H1 (cell line): ENCODE results near the gene COPZ1. TPM values are rescaled to one million over a fixed set of nuclear protein-coding genes. Genes with fewer than 3 reads are reported as not detected.

Experiments used
- CTCF ChIA-PET: fragments of 300-600 bp; sonication (Branson Sonifier 250); formaldehyde crosslinking; loops from one replicate; lab custom pipeline; 2021; ENCODE audit not compliant: partially characterized antibody; lab: Charles Lee
- POLR2A ChIA-PET: fragments of 300-600 bp; sonication (Branson Sonifier 250); formaldehyde crosslinking; loops from one replicate; lab custom pipeline; 2021; ENCODE audit warnings: inconsistent platforms; ENCODE audit not compliant: partially characterized antibody; lab: Charles Lee
- DNase-seq, 2 experiments: peaks; one replicate each; pipeline versions ENCODE4 v3.0.0 to v3.0.0-alpha.2; 2010 to 2022; ENCODE audit warnings: low spot score in 2 of 2, low read depth in 1 of 2, mixed read lengths in 1 of 2
- FAIRE-seq: peaks from 2 replicates; lab custom pipeline; 2011; peaks lifted over from hg19 to GRCh38; lab: Jason Lieb, UNC
- H2AFZ ChIP-seq: 2 replicates; pipeline ENCODE4 v1.8.1; 2012; ENCODE audit warnings: low read length, inconsistent platforms
- H2AK5ac ChIP-seq: 2 replicates; pipeline ENCODE4 v1.6.1; 2013; ENCODE audit warnings: low read depth, low read length
- H2BK120ac ChIP-seq: replicated peaks from 2 replicates; pipeline ENCODE3; 2013; ENCODE audit warnings: low read depth, low read length, inconsistent platforms
- H2BK12ac ChIP-seq: 2 replicates; pipeline ENCODE4 v1.6.1; 2013; ENCODE audit warnings: low read depth, low read length
- H2BK15ac ChIP-seq: 2 replicates; pipeline ENCODE4 v1.6.1; 2013; ENCODE audit warnings: low read length
- H2BK20ac ChIP-seq: 2 replicates; pipeline ENCODE4 v1.6.1; 2013; ENCODE audit warnings: low read length
- H2BK5ac ChIP-seq: 2 replicates; pipeline ENCODE4 v1.6.1; 2013; ENCODE audit warnings: low read depth, low read length
- H3K14ac ChIP-seq: 2 replicates; pipeline ENCODE4 v1.6.1; 2013; ENCODE audit warnings: inconsistent platforms; ENCODE audit not compliant: insufficient read length
- H3K18ac ChIP-seq: 2 replicates; pipeline ENCODE4 v1.6.1; 2013; ENCODE audit warnings: low read length; ENCODE audit errors: extremely low read depth
- H3K23ac ChIP-seq: 2 replicates; pipeline ENCODE4 v1.6.1; 2013; ENCODE audit warnings: inconsistent platforms; ENCODE audit not compliant: insufficient read length
- H3K23me2 ChIP-seq: 2 replicates; pipeline ENCODE4 v1.6.1; 2013; ENCODE audit warnings: low read depth, low read length
- H3K27ac ChIP-seq: 2 replicates; pipeline ENCODE4 v1.6.1; 2011; ENCODE audit warnings: low read depth, low read length, inconsistent platforms
- H3K27me3 ChIP-seq, 4 experiments: replicated peaks in 1 of 4; 1 replicate in 1 of 4; 2 replicates in 3 of 4; pipeline versions ENCODE4 v1.6.1 to v1.8.1; 2011 to 2013; ENCODE audit warnings: low read length in 3 of 4, mild to moderate bottlenecking in 3 of 4, inconsistent platforms in 2 of 4, mixed read lengths in 2 of 4, moderate library complexity in 1 of 4; ENCODE audit not compliant: control insufficient read depth in 3 of 4, insufficient read depth in 3 of 4; ENCODE audit errors: extremely low read depth in 1 of 4
- H3K36me3 ChIP-seq, 4 experiments: 2 replicates each; pipeline versions ENCODE4 v1.6.1 to v1.8.1; 2011 to 2013; ENCODE audit warnings: mild to moderate bottlenecking in 4 of 4, low read length in 3 of 4, moderate library complexity in 2 of 4, control low read depth in 1 of 4, inconsistent platforms in 1 of 4; ENCODE audit not compliant: insufficient read depth in 4 of 4, control insufficient read depth in 2 of 4
- H3K4ac ChIP-seq: replicated peaks from 2 replicates; pipeline ENCODE3; 2013; ENCODE audit warnings: low read length, low read depth, mixed read lengths, inconsistent platforms; ENCODE audit not compliant: insufficient read length
- H3K4me1 ChIP-seq, 4 experiments: replicated peaks in 1 of 4; 1 replicate in 1 of 4; 2 replicates in 3 of 4; pipeline versions ENCODE4 v1.6.1 to v1.8.1; 2011 to 2013; ENCODE audit warnings: low read length in 3 of 4, inconsistent platforms in 2 of 4, mixed read lengths in 1 of 4; ENCODE audit not compliant: insufficient read depth in 4 of 4, control insufficient read depth in 3 of 4
- H3K4me2 ChIP-seq, 2 experiments: 2 replicates each; pipeline versions ENCODE4 v1.6.1 to v1.8.1; 2011 to 2013; ENCODE audit warnings: low read depth in 2 of 2, low read length in 2 of 2, control low read depth in 1 of 2, inconsistent platforms in 1 of 2, mild to moderate bottlenecking in 1 of 2; ENCODE audit not compliant: insufficient read depth in 1 of 2
- H3K4me3 ChIP-seq, 4 experiments: fragments of 200-600, 300-600 bp in 1 of 4; sonication (generic), shearing (Covaris generic), sonication (Bioruptor Twin) in 1 of 4; 2 replicates each; pipeline versions ENCODE4 v1.5.1 to v1.8.1; 2011 to 2016; ENCODE audit warnings: low read length in 4 of 4, low read depth in 3 of 4, control low read depth in 2 of 4, inconsistent platforms in 2 of 4, mild to moderate bottlenecking in 2 of 4, mixed read lengths in 1 of 4, moderate library complexity in 1 of 4; ENCODE audit not compliant: insufficient read depth in 2 of 4; ENCODE audit errors: extremely low read depth in 1 of 4
- H3K56ac ChIP-seq: replicated peaks from 2 replicates; pipeline ENCODE3; 2013; ENCODE audit warnings: low read depth, mild to moderate bottlenecking, mixed read lengths, low read length, inconsistent platforms; ENCODE audit not compliant: insufficient read length
- H3K79me1 ChIP-seq: 2 replicates; pipeline ENCODE4 v1.6.1; 2013; ENCODE audit warnings: low read depth, low read length, control low read depth
- H3K79me2 ChIP-seq, 2 experiments: 2 replicates each; pipeline versions ENCODE4 v1.6.1 to v1.8.1; 2012 to 2013; ENCODE audit warnings: low read length in 2 of 2, mild to moderate bottlenecking in 2 of 2, inconsistent platforms in 1 of 2; ENCODE audit not compliant: insufficient read depth in 2 of 2, control insufficient read depth in 1 of 2
- H3K9ac ChIP-seq, 4 experiments: replicated peaks in 1 of 4; 1 replicate in 1 of 4; 2 replicates in 3 of 4; pipeline versions ENCODE4 v1.6.1 to v1.8.1; 2011 to 2013; ENCODE audit warnings: low read depth in 3 of 4, low read length in 3 of 4, control low read depth in 2 of 4, mild to moderate bottlenecking in 2 of 4, moderate library complexity in 2 of 4, inconsistent platforms in 1 of 4; ENCODE audit errors: extremely low read depth in 1 of 4
- H3K9me3 ChIP-seq, 2 experiments: 2 replicates each; pipeline versions ENCODE4 v1.6.1 to v1.8.1; 2012 to 2013; ENCODE audit warnings: mild to moderate bottlenecking in 2 of 2, moderate library complexity in 2 of 2, control low read depth in 1 of 2, inconsistent platforms in 1 of 2, low read depth in 1 of 2, low read length in 1 of 2, mixed read lengths in 1 of 2; ENCODE audit not compliant: insufficient read depth in 2 of 2
- H4K20me1 ChIP-seq, 2 experiments: replicated peaks in 1 of 2; 2 replicates each; pipeline versions ENCODE3 to v1.8.1; 2011 to 2013; ENCODE audit warnings: inconsistent platforms in 2 of 2, low read length in 2 of 2, mild to moderate bottlenecking in 1 of 2; ENCODE audit not compliant: insufficient read depth in 2 of 2, control insufficient read depth in 1 of 2
- H4K5ac ChIP-seq: 2 replicates; pipeline ENCODE4 v1.6.1; 2013; ENCODE audit warnings: low read length, low read depth, mixed read lengths, inconsistent platforms; ENCODE audit not compliant: insufficient read length
- H4K8ac ChIP-seq: 2 replicates; pipeline ENCODE4 v1.8.0; 2013; ENCODE audit warnings: mild to moderate bottlenecking, moderate library complexity, low read length, inconsistent platforms; ENCODE audit not compliant: insufficient read depth; ENCODE audit errors: extremely low read depth
- H4K91ac ChIP-seq: replicated peaks from 2 replicates; pipeline ENCODE3; 2013; ENCODE audit warnings: low read length, mixed read lengths, inconsistent platforms; ENCODE audit not compliant: insufficient read length
- E2F6 ChIP-seq: IDR thresholded peaks from 2 replicates; pipeline ENCODE4 v1.6.1; 2012; ENCODE audit warnings: inconsistent platforms
- GTF2F1 ChIP-seq: IDR thresholded peaks from 2 replicates; pipeline ENCODE4 v1.6.1; 2012; ENCODE audit warnings: low read depth, low read length, improper control_type of control experiment, borderline replicate concordance
- JUN ChIP-seq: IDR thresholded peaks from 2 replicates; pipeline ENCODE4 v1.6.1; 2011; ENCODE audit warnings: low read depth, mild to moderate bottlenecking, improper control_type of control experiment, low read length
- MAFK ChIP-seq: IDR thresholded peaks from 2 replicates; pipeline ENCODE4 v1.6.1; 2012; ENCODE audit warnings: low read depth, mild to moderate bottlenecking, improper control_type of control experiment, low read length
- NRF1 ChIP-seq: IDR thresholded peaks from 2 replicates; pipeline ENCODE4 v1.6.1; 2011; ENCODE audit warnings: mild to moderate bottlenecking, low read depth, low read length, improper control_type of control experiment
- SIN3A ChIP-seq, 2 experiments: IDR thresholded peaks in 1 of 2; conservative IDR thresholded peaks in 1 of 2; 2 replicates each; pipeline ENCODE4 v1.6.1; 2011 to 2012; ENCODE audit warnings: low read length in 2 of 2, improper control_type of control experiment in 1 of 2, low read depth in 1 of 2, mild to moderate bottlenecking in 1 of 2
- SRF ChIP-seq: IDR thresholded peaks from 2 replicates; pipeline ENCODE4 v1.6.1; 2011; ENCODE audit warnings: mild to moderate bottlenecking, low read depth, low read length, moderate library complexity
- TEAD4 ChIP-seq: IDR thresholded peaks from 2 replicates; pipeline ENCODE4 v1.6.1; 2012; ENCODE audit warnings: low read depth, low read length, inconsistent platforms, mixed read lengths
- WGBS, 2 experiments: shearing (Covaris generic) in 1 of 2; methylation state at CpG; one replicate each; pipeline versions ENCODE4 v1.1.6 to v1.1.7; 2013 to 2015; ENCODE audit warnings: low lambda C conversion rate in 2 of 2, mixed read lengths in 2 of 2, inconsistent platforms in 1 of 2, low coverage in 1 of 2, missing lambda C conversion rate in 1 of 2; ENCODE audit not compliant: insufficient replicate concordance in 2 of 2, insufficient coverage in 1 of 2, insufficient read length in 1 of 2; ENCODE audit errors: extremely low coverage in 1 of 2, missing lambda C conversion rate in 1 of 2; 5-methylcytosine and 5-hydroxymethylcytosine counted together
- polyA plus RNA-seq, 7 experiments: library from polyadenylated mRNA; depleted of rRNA in 3 of 7; stranded (reverse) in 5 of 7; unstranded in 2 of 7; fragments of >200 nt in 5 of 7; fragments of 200-250 nt in 2 of 7; gene quantifications; 1 replicate in 5 of 7; 2 replicates in 1 of 7; 4 replicates in 1 of 7; pipeline versions ENCODE4 v1.2.1 to v1.2.3, GENCODE V29; 2011 to 2013; ENCODE audit warnings: missing spikeins in 2 of 7, mixed read lengths in 2 of 7
- total RNA-seq: library from RNA; stranded (reverse); fragmentation: NEBNext Ultra II Directional; extraction: Animal tissue kit (Norgen Biotek cat#: 25700); gene quantifications from 2 replicates; pipeline ENCODE4 v1.2.1, GENCODE V29; 2021

The COPZ1 gene
- total and polyA plus RNA-seq, 2 of the 8 experiments (the other 6 are each of a cell fraction or from before 2014, with no cell fraction given), result 103 to 133 TPM

GRCh38 chr12:54358191-54358944 lies 33.4 kb downstream of the COPZ1 start:
- Histone ChIP-seq H2BK20ac (no peak overlapping the region), H3K79me2 (no peaks in the 10 kb centered on the region), H2AK5ac (peak overlapping the region; percentile 33; the same call in 1 of the 2 replicates), H2AFZ (peak overlapping the region; percentile 27), H3K18ac (peak overlapping the region; percentile 93), H3K27ac (peak overlapping the region; percentile 35; the same call in 1 of the 2 replicates), H3K23me2 (peaks cover 13% of the 10 kb centered on the region), H2BK5ac (peak overlapping the region; percentile 88), H3K79me1 (no peaks in the 10 kb centered on the region), H3K56ac (peak overlapping the region; percentile 27), H3K4me1 (peaks cover 16 to 46% (median 24%) of the 10 kb centered on the region in 4 experiments), H3K9ac (peak overlapping the region in 3 of 4 experiments; percentile 46 to 60 (median 55); a peak in 6 of 7 replicates), H2BK15ac (peak overlapping the region; percentile 12), H3K27me3 (no peaks in the 10 kb centered on the region; a peak in 2 of 7 replicates), H4K8ac (no peak overlapping the region; the same call in 1 of the 2 replicates), H3K9me3 (no peaks in the 10 kb centered on the region), H2BK12ac (peak overlapping the region; percentile 98), H4K5ac (peak overlapping the region; percentile 12)
- CTCF ChIA-PET, result interaction anchor here (1.0 to 9.2 kb wide), 13 partner anchors 8 to 143 kb away, joined by 3 to 348 read pairs (median 10); partner anchors contain the start of genes COPZ1, NFE2 and ZNF385A
- TF ChIP-seq SRF, result no peak
- TF ChIP-seq GTF2F1, result no peak
- TF ChIP-seq JUN, result no peak
- no peak for TF ChIP-seq NRF1
- no peak for TF ChIP-seq MAFK
- TF ChIP-seq TEAD4, result no peak
- no peak for TF ChIP-seq E2F6
- TF ChIP-seq SIN3A (conservative IDR thresholded peaks at IDR 0.05 in 1 of 2, IDR thresholded peaks at IDR 0.05 in 1 of 2; ENCODE audit: low read depth in 1 of 2, low read length in 2 of 2), result no peak
- TF ChIP-seq, all 59 proteins: peak for 0
- POLR2A ChIA-PET, result interaction anchor here (0.6 to 9.2 kb wide), 18 partner anchors 8 to 144 kb away, joined by 3 to 133 read pairs (median 6); partner anchors contain the start of genes CBX5, COPZ1, HNRNPA1 and NFE2
- H3K14ac ChIP-seq, result no peak overlapping the region
- peak overlapping the region; percentile 7 for H2BK120ac ChIP-seq
- no peak overlapping the region for H3K23ac ChIP-seq
- peak overlapping the region; percentile 11 for H3K4ac ChIP-seq
- H3K36me3 ChIP-seq, result no peaks in the 10 kb centered on the region
- H4K20me1 ChIP-seq, result no peaks in the 10 kb centered on the region
- peak overlapping the region; percentile 67 for H4K91ac ChIP-seq
- WGBS, 2 experiments, result 3% methylated on average over 15 of the region's 15 CpGs; no CpG with 5 or more reads in 1 of the 2 experiments
- peak overlapping the region; percentile 88 to 92 for H3K4me2 ChIP-seq
- FAIRE-seq (no peak), DNase-seq (peak in 1 of 2 experiments; percentile 53)
- H3K4me3 ChIP-seq, result peak overlapping the region; percentile 54 to 78 (median 71)
